ENCODE measurements around the gene POLK. TPM values are rescaled to one million over a fixed set of nuclear protein-coding genes. Genes with fewer than 3 reads are reported as not detected.

POLK gene
- total RNA-seq, 1 donor from 2014 or later, result 27.6 TPM

GRCh38 chr5:75612226-75612569, 100.5 kb downstream of the POLK start:
- DNase-seq (ENCODE audit: low read depth) (no peak), FAIRE-seq (no peak)
- Mint-ChIP-seq H3K4me3 (ENCODE audit: unreplicated experiment) (no peak overlapping the region), H3K4me1 (ENCODE audit: low read depth, unreplicated experiment) (peaks cover 16% of the 10 kb centered on the region), H3K27ac (ENCODE audit: unreplicated experiment) (no peak overlapping the region), H3K9me3 (ENCODE audit: unreplicated experiment) (no peaks in the 10 kb centered on the region), H3K36me3 (ENCODE audit: low read depth, unreplicated experiment) (no peaks in the 10 kb centered on the region), H3K27me3 (ENCODE audit: low read depth, unreplicated experiment) (peaks cover 3% of the 10 kb centered on the region)
- Histone ChIP-seq H3K27ac (ENCODE audit: low read depth, low read length) (no peak overlapping the region), H3K36me3 (ENCODE audit: insufficient read depth, low read length) (no peaks in the 10 kb centered on the region), H3K27me3 (ENCODE audit: insufficient read depth, low read length) (no peaks in the 10 kb centered on the region), H3K4me1 (ENCODE audit: insufficient read depth, low read length) (peaks cover 18% of the 10 kb centered on the region), H3K4me3 (ENCODE audit: insufficient read depth, low read depth, low read length) (peak overlapping the region; percentile 67), H3K9me3 (ENCODE audit: insufficient read depth, low read depth, low read length) (no peaks in the 10 kb centered on the region), H4K20me1 (ENCODE audit: insufficient read depth, low read length) (no peaks in the 10 kb centered on the region), H2AFZ (ENCODE audit: low read depth, low read length) (peak overlapping the region; percentile 77), H3K79me2 (ENCODE audit: insufficient read depth, low read length) (no peaks in the 10 kb centered on the region), H3K4me2 (ENCODE audit: low read length) (peak overlapping the region; percentile 95), H3K9ac (ENCODE audit: low read length) (no peak overlapping the region)
- TF ChIP-seq, protein P1, sequence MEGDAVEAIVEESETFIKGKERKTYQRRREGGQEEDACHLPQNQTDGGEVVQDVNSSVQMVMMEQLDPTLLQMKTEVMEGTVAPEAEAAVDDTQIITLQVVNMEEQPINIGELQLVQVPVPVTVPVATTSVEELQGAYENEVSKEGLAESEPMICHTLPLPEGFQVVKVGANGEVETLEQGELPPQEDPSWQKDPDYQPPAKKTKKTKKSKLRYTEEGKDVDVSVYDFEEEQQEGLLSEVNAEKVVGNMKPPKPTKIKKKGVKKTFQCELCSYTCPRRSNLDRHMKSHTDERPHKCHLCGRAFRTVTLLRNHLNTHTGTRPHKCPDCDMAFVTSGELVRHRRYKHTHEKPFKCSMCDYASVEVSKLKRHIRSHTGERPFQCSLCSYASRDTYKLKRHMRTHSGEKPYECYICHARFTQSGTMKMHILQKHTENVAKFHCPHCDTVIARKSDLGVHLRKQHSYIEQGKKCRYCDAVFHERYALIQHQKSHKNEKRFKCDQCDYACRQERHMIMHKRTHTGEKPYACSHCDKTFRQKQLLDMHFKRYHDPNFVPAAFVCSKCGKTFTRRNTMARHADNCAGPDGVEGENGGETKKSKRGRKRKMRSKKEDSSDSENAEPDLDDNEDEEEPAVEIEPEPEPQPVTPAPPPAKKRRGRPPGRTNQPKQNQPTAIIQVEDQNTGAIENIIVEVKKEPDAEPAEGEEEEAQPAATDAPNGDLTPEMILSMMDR (IDR thresholded peaks at IDR 0.05; ENCODE audit: insufficient read depth, low read depth, low read length), result no peak
- TF ChIP-seq EZH2 (IDR thresholded peaks at IDR 0.05; ENCODE audit: insufficient read depth, low read length), result no peak

- Histone ChIP-seq H3K9ac (ENCODE audit: low read length) (no peak overlapping the region), H3K79me2 (ENCODE audit: insufficient read depth, low read length) (no peaks in the 10 kb centered on the region), H3K9me3 (ENCODE audit: insufficient read depth, low read depth, low read length) (no peaks in the 10 kb centered on the region), H3K36me3 (ENCODE audit: insufficient read depth, low read length) (no peaks in the 10 kb centered on the region), H3K4me1 (ENCODE audit: insufficient read depth, low read length) (peaks cover 24% of the 10 kb centered on the region), H3K27me3 (ENCODE audit: insufficient read depth, low read length) (no peaks in the 10 kb centered on the region), H3K27ac (ENCODE audit: low read depth, low read length) (no peak overlapping the region), H3K4me2 (ENCODE audit: low read length) (no peak overlapping the region), H3K4me3 (ENCODE audit: insufficient read depth, low read depth, low read length) (no peak overlapping the region), H2AFZ (ENCODE audit: low read depth, low read length) (no peak overlapping the region), H4K20me1 (ENCODE audit: insufficient read depth, low read length) (no peaks in the 10 kb centered on the region)
- DNase-seq (ENCODE audit: low read depth) (no peak), FAIRE-seq (no peak)
- Mint-ChIP-seq H3K9me3 (ENCODE audit: unreplicated experiment) (no peaks in the 10 kb centered on the region), H3K27me3 (ENCODE audit: low read depth, unreplicated experiment) (peaks cover 3% of the 10 kb centered on the region), H3K4me1 (ENCODE audit: low read depth, unreplicated experiment) (peaks cover 23% of the 10 kb centered on the region), H3K4me3 (ENCODE audit: unreplicated experiment) (no peak overlapping the region), H3K36me3 (ENCODE audit: low read depth, unreplicated experiment) (no peaks in the 10 kb centered on the region), H3K27ac (ENCODE audit: unreplicated experiment) (no peak overlapping the region)
- TF ChIP-seq EZH2 (IDR thresholded peaks at IDR 0.05; ENCODE audit: insufficient read depth, low read length), result no peak
- TF ChIP-seq, protein P1 (IDR thresholded peaks at IDR 0.05; ENCODE audit: insufficient read depth, low read depth, low read length), result no peak
Observed at GRCh38 chr5:75612901-75613300, 101.2 kb downstream of the POLK start.

- no peaks in the 10 kb centered on the region for H3K27me3 ChIP-seq (ENCODE audit: insufficient read depth, low read length)
- H2AFZ ChIP-seq (ENCODE audit: low read depth, low read length), result no peak overlapping the region
- peaks cover 24% of the 10 kb centered on the region for H3K4me1 ChIP-seq (ENCODE audit: insufficient read depth, low read length)
- no peak overlapping the region for H3K27ac Mint-ChIP-seq (ENCODE audit: unreplicated experiment)
- no peak overlapping the region for H3K4me2 ChIP-seq (ENCODE audit: low read length)
- H3K4me3 Mint-ChIP-seq (ENCODE audit: unreplicated experiment), result no peak overlapping the region
- H3K9me3 Mint-ChIP-seq (ENCODE audit: unreplicated experiment), result no peaks in the 10 kb centered on the region
- H3K36me3 Mint-ChIP-seq (ENCODE audit: low read depth, unreplicated experiment), result no peaks in the 10 kb centered on the region
- peaks cover 24% of the 10 kb centered on the region for H3K4me1 Mint-ChIP-seq (ENCODE audit: low read depth, unreplicated experiment)
- peaks cover 3% of the 10 kb centered on the region for H3K27me3 Mint-ChIP-seq (ENCODE audit: low read depth, unreplicated experiment)
- no peaks in the 10 kb centered on the region for H3K79me2 ChIP-seq (ENCODE audit: insufficient read depth, low read length)
- no peak for FAIRE-seq
- no peak overlapping the region for H3K4me3 ChIP-seq (ENCODE audit: insufficient read depth, low read depth, low read length)
- H3K9me3 ChIP-seq (ENCODE audit: insufficient read depth, low read depth, low read length), result no peaks in the 10 kb centered on the region
- no peak for TF ChIP-seq EZH2 (IDR thresholded peaks at IDR 0.05; ENCODE audit: insufficient read depth, low read length)
- TF ChIP-seq, protein P1 (IDR thresholded peaks at IDR 0.05; ENCODE audit: insufficient read depth, low read depth, low read length), result no peak
- H3K36me3 ChIP-seq (ENCODE audit: insufficient read depth, low read length), result no peaks in the 10 kb centered on the region
- no peaks in the 10 kb centered on the region for H4K20me1 ChIP-seq (ENCODE audit: insufficient read depth, low read length)
- H3K9ac ChIP-seq (ENCODE audit: low read length), result no peak overlapping the region
- DNase-seq (ENCODE audit: low read depth), result no peak
- no peak overlapping the region for H3K27ac ChIP-seq (ENCODE audit: low read depth, low read length)
Observed at GRCh38 chr5:75614176-75614575, 102.5 kb downstream of the POLK start.

Measured in astrocyte (in vitro differentiated cells and primary cell).